Measurements from ENCODE around the gene NCOA1.
"Not testable (repeated sequence)": the region's sequence is repeated elsewhere in the genome, so short reads cannot be mapped to it uniquely, and the experiment has no call there.

The NCOA1 gene

GRCh38 chr2:24761866-24762265, 270.8 kb downstream of the NCOA1 start:
- no peak for DNase-seq

- DNase-seq = no peak
These were observed 271.5 kb downstream of the NCOA1 start for GRCh38 chr2:24762518-24762917.

- DNase-seq = no peak
These were observed 272.8 kb downstream of the NCOA1 start for GRCh38 chr2:24763843-24764242.

- DNase-seq = no peak
These were observed 275.6 kb downstream of the NCOA1 start for GRCh38 chr2:24766609-24767008.

GRCh38 chr2:24768013-24768412, 277.0 kb downstream of the NCOA1 start:
- no peak for DNase-seq

GRCh38 chr2:24768601-24769000, 277.5 kb downstream of the NCOA1 start:
- DNase-seq = no peak

GRCh38 chr2:24771061-24771460, 280.0 kb downstream of the NCOA1 start:
- no peak for DNase-seq

- no peak for DNase-seq
These were observed 280.9 kb downstream of the NCOA1 start for GRCh38 chr2:24771764-24772586.

- DNase-seq = no peak
These were observed 283.3 kb downstream of the NCOA1 start for GRCh38 chr2:24774373-24774772.

GRCh38 chr2:24779116-24779515, 288.1 kb downstream of the NCOA1 start:
- no peak for DNase-seq

GRCh38 chr2:24783641-24784040, 292.6 kb downstream of the NCOA1 start:
- no peak for DNase-seq

- peak; percentile 71 for DNase-seq
These were observed 294.7 kb downstream of the NCOA1 start for GRCh38 chr2:24785671-24786321.

- no peak for DNase-seq
These were observed 296.5 kb downstream of the NCOA1 start for GRCh38 chr2:24787532-24787931.

GRCh38 chr2:24788816-24789215, 297.8 kb downstream of the NCOA1 start:
- no peak for DNase-seq

- no peak for DNase-seq
These were observed 300.4 kb downstream of the NCOA1 start for GRCh38 chr2:24791452-24791851.

GRCh38 chr2:24792542-24792873, 301.5 kb downstream of the NCOA1 start:
- no peak for DNase-seq

GRCh38 chr2:24792874-24793760, 302.1 kb downstream of the NCOA1 start, which contains the start of the genes CENPO and PTRHD1:
CENPO (plus strand) TSS chr2:24793425; CDS start chr2:24793920, 495 bp downstream.
PTRHD1 (minus strand) TSS chr2:24793391; CDS start chr2:24793377, 14 bp downstream.
- DNase-seq = peak; percentile 95

GRCh38 chr2:24793761-24794435, 302.8 kb downstream of the NCOA1 start:
- DNase-seq = peak; percentile 18

- no peak for DNase-seq
These were observed 306.6 kb downstream of the NCOA1 start for GRCh38 chr2:24797644-24798043.

GRCh38 chr2:24800487-24800886, 309.4 kb downstream of the NCOA1 start:
- DNase-seq = not testable (repeated sequence)

GRCh38 chr2:24805811-24806660, 315.0 kb downstream of the NCOA1 start:
- DNase-seq = not testable (repeated sequence)

- DNase-seq = no peak
These were observed 315.6 kb downstream of the NCOA1 start for GRCh38 chr2:24806661-24807036.

Data from NCI-H1436 (cell line).